ENCODE measurements around the gene NPIPB4.
"Not testable (repeated sequence)": the region's sequence is repeated elsewhere in the genome, so short reads cannot be mapped to it uniquely, and the experiment has no call there.

- TF ChIP-seq, protein P1, sequence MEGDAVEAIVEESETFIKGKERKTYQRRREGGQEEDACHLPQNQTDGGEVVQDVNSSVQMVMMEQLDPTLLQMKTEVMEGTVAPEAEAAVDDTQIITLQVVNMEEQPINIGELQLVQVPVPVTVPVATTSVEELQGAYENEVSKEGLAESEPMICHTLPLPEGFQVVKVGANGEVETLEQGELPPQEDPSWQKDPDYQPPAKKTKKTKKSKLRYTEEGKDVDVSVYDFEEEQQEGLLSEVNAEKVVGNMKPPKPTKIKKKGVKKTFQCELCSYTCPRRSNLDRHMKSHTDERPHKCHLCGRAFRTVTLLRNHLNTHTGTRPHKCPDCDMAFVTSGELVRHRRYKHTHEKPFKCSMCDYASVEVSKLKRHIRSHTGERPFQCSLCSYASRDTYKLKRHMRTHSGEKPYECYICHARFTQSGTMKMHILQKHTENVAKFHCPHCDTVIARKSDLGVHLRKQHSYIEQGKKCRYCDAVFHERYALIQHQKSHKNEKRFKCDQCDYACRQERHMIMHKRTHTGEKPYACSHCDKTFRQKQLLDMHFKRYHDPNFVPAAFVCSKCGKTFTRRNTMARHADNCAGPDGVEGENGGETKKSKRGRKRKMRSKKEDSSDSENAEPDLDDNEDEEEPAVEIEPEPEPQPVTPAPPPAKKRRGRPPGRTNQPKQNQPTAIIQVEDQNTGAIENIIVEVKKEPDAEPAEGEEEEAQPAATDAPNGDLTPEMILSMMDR (IDR thresholded peaks at IDR 0.05): not testable (repeated sequence)
- TF ChIP-seq POLR2A, POLR2AphosphoS5 (IDR thresholded peaks at IDR 0.05): not testable (repeated sequence)
Measured at GRCh38 chr16:21834211-21834610, 23.3 kb downstream of the NPIPB4 start.

All from transverse colon (tissue), 4 donors.